ENCODE results near the gene CHL1. TPM values are rescaled to one million over a fixed set of nuclear protein-coding genes. Genes with fewer than 3 reads are reported as not detected.

Gene CHL1
- total and polyA plus RNA-seq, 2 experiments from 2014 or later, result 1.4 to 1.9 TPM

- Histone ChIP-seq H3K79me2 (replicated peaks; ENCODE audit: insufficient read depth) (no peaks in the 10 kb centered on the region), H3K27me3 (ENCODE audit: insufficient read depth) (no peaks in the 10 kb centered on the region), H2AFZ (no peak overlapping the region), H3K9me2 (ENCODE audit: insufficient read depth) (no peaks in the 10 kb centered on the region), H3K4me3 (no peak overlapping the region), H4K20me1 (replicated peaks; ENCODE audit: insufficient read depth) (no peaks in the 10 kb centered on the region), H3K4me2 (no peak overlapping the region), H3K4me1 (ENCODE audit: insufficient read depth) (no peaks in the 10 kb centered on the region), H3K36me3 (ENCODE audit: insufficient read depth) (no peaks in the 10 kb centered on the region), H3K27ac (ENCODE audit: low read depth) (no peak overlapping the region), H3F3A (replicated peaks; ENCODE audit: low read depth) (no peaks in the 10 kb centered on the region)
- DNase-seq (ENCODE audit: low spot score), result no peak
- TF ChIP-seq ZNF331 (CRISPR knock-in tag; IDR thresholded peaks at IDR 0.05; ENCODE audit: low read depth) (no peak), ETS1 (IDR thresholded peaks at IDR 0.05) (no peak), JUNB (IDR thresholded peaks at IDR 0.05; ENCODE audit: unreplicated experiment) (no peak), POLR2AphosphoS5 (IDR thresholded peaks at IDR 0.05; ENCODE audit: low read depth) (no peak), NANOG (IDR thresholded peaks at IDR 0.05; ENCODE audit: borderline replicate concordance) (no peak), ZNF462 (CRISPR knock-in tag; IDR thresholded peaks at IDR 0.05) (no peak), CREB1 (CRISPR knock-in tag; IDR thresholded peaks at IDR 0.05; ENCODE audit: low read depth) (no peak), STAT1 (IDR thresholded peaks at IDR 0.05; ENCODE audit: unreplicated experiment) (no peak), REST (IDR thresholded peaks at IDR 0.05; ENCODE audit: unreplicated experiment) (no peak), EZH2phosphoT487 (IDR thresholded peaks at IDR 0.05; ENCODE audit: unreplicated experiment) (no peak)
- TF ChIP-seq, protein P1, sequence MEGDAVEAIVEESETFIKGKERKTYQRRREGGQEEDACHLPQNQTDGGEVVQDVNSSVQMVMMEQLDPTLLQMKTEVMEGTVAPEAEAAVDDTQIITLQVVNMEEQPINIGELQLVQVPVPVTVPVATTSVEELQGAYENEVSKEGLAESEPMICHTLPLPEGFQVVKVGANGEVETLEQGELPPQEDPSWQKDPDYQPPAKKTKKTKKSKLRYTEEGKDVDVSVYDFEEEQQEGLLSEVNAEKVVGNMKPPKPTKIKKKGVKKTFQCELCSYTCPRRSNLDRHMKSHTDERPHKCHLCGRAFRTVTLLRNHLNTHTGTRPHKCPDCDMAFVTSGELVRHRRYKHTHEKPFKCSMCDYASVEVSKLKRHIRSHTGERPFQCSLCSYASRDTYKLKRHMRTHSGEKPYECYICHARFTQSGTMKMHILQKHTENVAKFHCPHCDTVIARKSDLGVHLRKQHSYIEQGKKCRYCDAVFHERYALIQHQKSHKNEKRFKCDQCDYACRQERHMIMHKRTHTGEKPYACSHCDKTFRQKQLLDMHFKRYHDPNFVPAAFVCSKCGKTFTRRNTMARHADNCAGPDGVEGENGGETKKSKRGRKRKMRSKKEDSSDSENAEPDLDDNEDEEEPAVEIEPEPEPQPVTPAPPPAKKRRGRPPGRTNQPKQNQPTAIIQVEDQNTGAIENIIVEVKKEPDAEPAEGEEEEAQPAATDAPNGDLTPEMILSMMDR (conservative IDR thresholded peaks at IDR 0.05; ENCODE audit: low read depth in 2 of 2), result no peak
- no peaks in the 10 kb centered on the region for H3K4me1 Mint-ChIP-seq
- no peak for ATAC-seq
- no peaks in the 10 kb centered on the region for H3K27me3 Mint-ChIP-seq (ENCODE audit: insufficient read depth, low read depth, poor library complexity)
- H3K27ac Mint-ChIP-seq, result no peak overlapping the region
- no peak overlapping the region for H3K4me3 Mint-ChIP-seq
- H3K9me3 Mint-ChIP-seq, result peaks cover 86% of the 10 kb centered on the region
- peaks cover 28% of the 10 kb centered on the region for H3K36me3 Mint-ChIP-seq (ENCODE audit: low read depth)
Measured at GRCh38 chr3:399647-400046, 203.1 kb downstream of the CHL1 start.
